ENCODE results near the gene NFAM1. TPM values are rescaled to one million over a fixed set of nuclear protein-coding genes. Genes with fewer than 3 reads are reported as not detected.
A peak's percentile ranks its signal among the peaks of the same experiment; 100 is the strongest.

Gene NFAM1, protein sequence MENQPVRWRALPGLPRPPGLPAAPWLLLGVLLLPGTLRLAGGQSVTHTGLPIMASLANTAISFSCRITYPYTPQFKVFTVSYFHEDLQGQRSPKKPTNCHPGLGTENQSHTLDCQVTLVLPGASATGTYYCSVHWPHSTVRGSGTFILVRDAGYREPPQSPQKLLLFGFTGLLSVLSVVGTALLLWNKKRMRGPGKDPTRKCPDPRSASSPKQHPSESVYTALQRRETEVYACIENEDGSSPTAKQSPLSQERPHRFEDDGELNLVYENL
- total RNA-seq, result 1 to 10 TPM in 1 of 4 donors, under 1 TPM in 3; 0.30 to 1.1 (median 0.53) TPM
- polyA plus RNA-seq, result under 1 TPM; 0.08 to 0.16 (median 0.16) TPM
- long read RNA-seq, donor 1, result 0 reads
- long read RNA-seq, donor 2, result 0 reads

DNA sequence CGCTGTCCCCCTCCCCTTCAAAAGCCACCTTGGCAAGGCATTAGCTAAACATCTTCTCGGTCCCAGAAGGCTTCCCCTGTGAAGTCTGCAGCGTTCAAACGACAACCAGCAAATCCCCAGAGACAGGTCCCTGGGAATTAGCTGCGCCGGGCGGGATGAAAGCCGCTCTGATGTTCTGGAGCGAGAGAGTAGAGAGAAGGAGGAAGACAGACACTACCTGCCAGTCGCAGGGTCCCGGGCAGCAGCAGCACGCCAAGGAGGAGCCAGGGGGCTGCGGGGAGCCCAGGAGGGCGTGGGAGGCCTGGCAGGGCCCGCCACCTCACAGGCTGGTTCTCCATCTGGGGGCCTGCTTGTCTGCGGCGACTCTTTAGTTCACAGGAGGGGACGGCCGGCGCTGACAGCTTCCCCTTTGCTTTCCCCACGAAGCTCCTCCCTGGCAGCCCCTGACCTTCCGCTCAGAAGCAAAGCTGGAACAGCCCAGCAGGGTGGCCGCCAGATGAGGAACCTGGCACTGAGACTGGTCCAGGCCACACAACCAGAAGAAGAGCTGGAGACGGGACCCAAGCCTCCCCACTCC is at the start of gene NFAM1:
NFAM1 (minus strand) TSS at position 384 of the 577 bp plus-strand sequence; CDS start at position 338, 46 bp downstream.
- Histone ChIP-seq H3K9me3 (no peaks in the 10 kb centered on the region), H3K4me1 (no peaks in the 10 kb centered on the region), H3K4me3 (peak within 1 kb of the TSS; percentile 30), H3K36me3 (ENCODE audit: insufficient read depth in 1 of 2, low read depth in 1 of 2) (no peaks in the 10 kb centered on the region), H3K27ac (no peak within 1 kb of the TSS), H3K27me3 (ENCODE audit: insufficient read depth in 3 of 3, low read length in 2 of 3) (peaks cover 0 to 87% (median 35%) of the 10 kb centered on the region in 3 donors)
- ATAC-seq (peak in 1 of 4 donors; percentile 38), DNase-seq (peak; percentile 41 to 76)
- TF ChIP-seq, protein P1, sequence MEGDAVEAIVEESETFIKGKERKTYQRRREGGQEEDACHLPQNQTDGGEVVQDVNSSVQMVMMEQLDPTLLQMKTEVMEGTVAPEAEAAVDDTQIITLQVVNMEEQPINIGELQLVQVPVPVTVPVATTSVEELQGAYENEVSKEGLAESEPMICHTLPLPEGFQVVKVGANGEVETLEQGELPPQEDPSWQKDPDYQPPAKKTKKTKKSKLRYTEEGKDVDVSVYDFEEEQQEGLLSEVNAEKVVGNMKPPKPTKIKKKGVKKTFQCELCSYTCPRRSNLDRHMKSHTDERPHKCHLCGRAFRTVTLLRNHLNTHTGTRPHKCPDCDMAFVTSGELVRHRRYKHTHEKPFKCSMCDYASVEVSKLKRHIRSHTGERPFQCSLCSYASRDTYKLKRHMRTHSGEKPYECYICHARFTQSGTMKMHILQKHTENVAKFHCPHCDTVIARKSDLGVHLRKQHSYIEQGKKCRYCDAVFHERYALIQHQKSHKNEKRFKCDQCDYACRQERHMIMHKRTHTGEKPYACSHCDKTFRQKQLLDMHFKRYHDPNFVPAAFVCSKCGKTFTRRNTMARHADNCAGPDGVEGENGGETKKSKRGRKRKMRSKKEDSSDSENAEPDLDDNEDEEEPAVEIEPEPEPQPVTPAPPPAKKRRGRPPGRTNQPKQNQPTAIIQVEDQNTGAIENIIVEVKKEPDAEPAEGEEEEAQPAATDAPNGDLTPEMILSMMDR (IDR thresholded peaks at IDR 0.05), result no peak
- WGBS, 3 donors, result 13 to 22% (median 16%) methylated on average over 24 of the region's 24 CpGs
- intact Hi-C loops (cut with DNase I), result loop anchor here in 1 of 2 donors (10.0 kb wide), 1 partner anchor 457 kb away; no protein-coding TSS in a partner anchor

DNA sequence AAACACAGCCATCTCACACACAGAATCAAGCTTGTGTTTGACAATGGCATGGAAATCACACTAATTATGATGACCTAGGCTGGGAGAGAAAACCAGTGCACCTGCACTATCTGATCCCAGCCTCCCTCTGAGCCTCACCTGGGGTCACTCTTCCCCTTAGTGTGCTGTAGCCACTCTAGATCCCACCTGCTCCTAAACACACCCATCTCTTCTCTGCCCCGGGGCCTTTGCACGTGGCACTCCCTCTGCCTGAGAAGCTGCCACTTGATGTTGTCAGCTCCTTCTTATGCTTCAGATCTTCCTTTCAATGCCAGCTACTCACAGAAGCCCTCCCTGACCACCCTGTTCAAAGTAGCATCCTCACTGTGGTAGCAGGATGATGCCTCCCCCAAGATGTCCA is 42.9 kb upstream of the NFAM1 start:
- no peaks in the 10 kb centered on the region for H3K36me3 ChIP-seq (ENCODE audit: insufficient read depth in 1 of 2, low read depth in 1 of 2)
- ATAC-seq (no peak), DNase-seq (no peak)
- TF ChIP-seq, protein P1 (IDR thresholded peaks at IDR 0.05), result no peak
- no peaks in the 10 kb centered on the region for H3K4me1 ChIP-seq
- no peak overlapping the region for H3K4me3 ChIP-seq
- intact Hi-C loops (cut with DNase I), result no loop called here
- H3K9me3 ChIP-seq, result no peaks in the 10 kb centered on the region
- no peak overlapping the region for H3K27ac ChIP-seq
- 86 to 100% (median 90%) methylated on average over 2 of the region's 2 CpGs for WGBS, 3 donors
- H3K27me3 ChIP-seq (ENCODE audit: insufficient read depth in 3 of 3, low read length in 2 of 3), result peaks cover 0 to 4% (median 0%) of the 10 kb centered on the region in 3 donors

DNA sequence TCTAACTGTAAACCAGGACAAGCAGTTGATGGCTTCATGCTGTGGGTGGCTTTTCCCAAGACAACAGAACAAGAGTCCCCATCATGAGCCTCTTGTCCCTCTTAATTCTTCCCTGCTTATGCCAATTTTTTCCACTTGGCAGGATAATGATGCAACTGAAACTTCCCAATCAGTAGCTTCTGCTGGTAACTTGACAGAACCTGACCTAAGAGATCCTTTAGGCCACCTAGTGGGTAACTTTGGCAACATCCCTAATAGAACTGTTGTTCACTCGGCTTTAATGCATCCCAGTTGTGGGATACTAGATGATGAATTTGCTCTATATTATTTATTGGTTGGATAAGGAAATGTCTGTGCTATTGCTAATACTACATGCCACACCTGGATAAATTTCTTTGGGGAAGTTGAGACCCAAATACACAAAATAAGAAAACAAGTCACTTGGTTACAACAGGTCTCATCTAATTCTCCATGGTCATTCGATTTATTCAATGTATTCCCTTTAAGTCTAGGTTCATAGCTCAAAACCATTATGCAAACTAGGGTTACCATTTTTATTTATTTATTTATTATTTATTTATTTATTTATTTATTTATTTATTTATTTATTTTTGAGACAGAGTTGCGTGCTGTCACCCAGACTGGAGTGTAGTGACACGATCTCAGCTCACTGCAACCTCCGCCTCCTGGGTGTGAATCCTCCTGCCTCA is 41.4 kb upstream of the NFAM1 start:
- no peaks in the 10 kb centered on the region for H3K27me3 ChIP-seq (ENCODE audit: insufficient read depth in 3 of 3, low read length in 2 of 3)
- no peaks in the 10 kb centered on the region for H3K4me1 ChIP-seq
- intact Hi-C loops (cut with DNase I), result no loop called here
- H3K4me3 ChIP-seq, result no peak overlapping the region
- H3K36me3 ChIP-seq (ENCODE audit: insufficient read depth in 1 of 2, low read depth in 1 of 2), result no peaks in the 10 kb centered on the region
- no peak for DNase-seq
- no peaks in the 10 kb centered on the region for H3K9me3 ChIP-seq
- H3K27ac ChIP-seq, result no peak overlapping the region
- TF ChIP-seq, protein P1 (IDR thresholded peaks at IDR 0.05), result peak; percentile 47
- 72 to 74% (median 73%) methylated on average over 5 of the region's 5 CpGs for WGBS, 3 donors
- ATAC-seq, result peak in 1 of 4 donors; percentile 47

DNA sequence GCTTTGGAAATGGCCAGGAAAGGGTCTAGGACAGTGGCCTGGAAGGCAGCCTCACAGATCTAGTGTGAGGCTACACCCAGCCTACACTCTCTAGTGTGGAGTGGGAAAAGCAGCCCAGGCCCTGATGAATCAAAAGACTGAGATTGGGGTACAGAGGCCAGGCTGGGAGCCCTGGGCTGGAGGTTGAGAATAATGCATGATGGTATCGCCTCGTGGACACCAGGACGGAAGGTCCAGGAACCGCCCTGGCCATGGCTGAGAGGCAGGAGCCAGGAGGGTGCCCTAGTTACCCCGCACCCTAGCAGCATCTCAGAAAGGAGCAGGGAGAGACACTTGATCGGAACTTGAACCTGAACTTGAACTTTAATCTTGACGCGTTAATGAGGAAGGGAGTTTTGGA is 40.5 kb upstream of the NFAM1 start:
- Histone ChIP-seq H3K36me3 (ENCODE audit: insufficient read depth in 1 of 2, low read depth in 1 of 2) (no peaks in the 10 kb centered on the region), H3K9me3 (no peaks in the 10 kb centered on the region), H3K4me3 (no peak overlapping the region), H3K27me3 (ENCODE audit: insufficient read depth in 3 of 3, low read length in 2 of 3) (peaks cover 0 to 6% (median 0%) of the 10 kb centered on the region in 3 donors), H3K27ac (no peak overlapping the region), H3K4me1 (no peaks in the 10 kb centered on the region)
- intact Hi-C loops (cut with DNase I), result no loop called here
- 81 to 91% (median 87%) methylated on average over 8 of the region's 8 CpGs for WGBS, 3 donors
- no peak for DNase-seq
- no peak for ATAC-seq
- TF ChIP-seq, protein P1 (IDR thresholded peaks at IDR 0.05), result no peak
